RPMI7951 (cell line): ENCODE results near the gene DTNB. TPM values are rescaled to one million over a fixed set of nuclear protein-coding genes. Genes with fewer than 3 reads are reported as not detected.
"Not testable (repeated sequence)": the region's sequence is repeated elsewhere in the genome, so short reads cannot be mapped to it uniquely, and the experiment has no call there.

Experiments used
- DNase-seq: peaks from one replicate; pipeline ENCODE4 v3.0.0-alpha.2; 2012; ENCODE audit warnings: low read depth
- total RNA-seq: library from RNA; depleted of rRNA; stranded (reverse); fragments of >200 nt; shearing (Covaris generic); gene quantifications from 2 replicates; pipeline ENCODE4 v1.2.3, GENCODE V29; 2014

The DTNB gene
- total RNA-seq, 1 experiment from 2014 or later = 8.4 TPM

- no peak for DNase-seq
These were observed 253.6 kb downstream of the DTNB start for GRCh38 chr2:25419678-25420242.

- DNase-seq = no peak
These were observed 254.3 kb downstream of the DTNB start for GRCh38 chr2:25418944-25419677.

- DNase-seq = no peak
These were observed 255.5 kb downstream of the DTNB start for GRCh38 chr2:25417715-25418369.

- no peak for DNase-seq
These were observed 256.7 kb downstream of the DTNB start for GRCh38 chr2:25416674-25417073.

GRCh38 chr2:25414781-25415180, 258.6 kb downstream of the DTNB start:
- no peak for DNase-seq

GRCh38 chr2:25413409-25413808, 260.0 kb downstream of the DTNB start:
- not testable (repeated sequence) for DNase-seq

- no peak for DNase-seq
These were observed 261.6 kb downstream of the DTNB start for GRCh38 chr2:25411753-25412152.

GRCh38 chr2:25411281-25411680, 262.1 kb downstream of the DTNB start:
- DNase-seq = no peak

DNA sequence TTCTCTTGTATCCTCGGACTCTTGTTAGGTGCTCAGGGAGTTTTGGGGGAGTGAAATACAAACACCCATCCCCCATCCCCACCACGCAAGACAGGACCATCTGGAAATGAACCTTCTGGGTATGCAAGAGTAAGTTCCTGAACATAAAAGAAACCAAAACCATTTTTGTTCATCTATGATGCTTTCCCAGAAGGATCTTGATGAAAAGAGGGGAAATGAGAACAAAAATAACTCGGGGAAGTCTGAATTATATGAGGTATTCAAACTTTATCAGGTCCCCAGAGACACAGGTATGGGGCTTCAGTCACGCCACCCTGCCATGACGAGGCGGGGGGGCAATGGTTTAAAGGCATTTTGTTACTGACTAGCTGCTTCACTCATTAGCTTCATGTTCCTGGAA, 263.0 kb downstream of the DTNB start:
- no peak for DNase-seq

DNA sequence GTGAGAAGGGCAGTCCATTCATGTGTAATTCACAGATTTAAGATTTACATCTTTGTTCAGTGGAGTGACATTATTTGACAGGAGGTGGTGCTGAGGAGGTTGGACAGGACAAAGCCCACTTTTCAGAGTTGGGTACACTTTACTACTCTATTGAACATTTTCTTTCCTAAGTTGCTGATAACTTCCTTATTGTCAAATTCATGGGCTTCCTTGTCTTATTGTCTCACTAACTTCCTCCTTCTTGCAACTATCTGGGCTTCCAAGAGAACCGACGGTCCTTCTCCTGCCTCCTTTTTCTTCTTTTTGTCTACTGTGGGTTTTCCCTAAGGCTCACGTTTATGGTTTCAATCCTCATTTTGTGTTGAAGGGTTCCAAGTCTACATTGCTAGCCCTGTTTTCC, 263.9 kb downstream of the DTNB start:
- DNase-seq = no peak

- DNase-seq = no peak
These were observed 264.3 kb downstream of the DTNB start for GRCh38 chr2:25409044-25409443.

GRCh38 chr2:25405611-25406295, 267.6 kb downstream of the DTNB start:
- no peak for DNase-seq

- not testable (repeated sequence) for DNase-seq
These were observed 270.1 kb downstream of the DTNB start for GRCh38 chr2:25403120-25403760.

DNA sequence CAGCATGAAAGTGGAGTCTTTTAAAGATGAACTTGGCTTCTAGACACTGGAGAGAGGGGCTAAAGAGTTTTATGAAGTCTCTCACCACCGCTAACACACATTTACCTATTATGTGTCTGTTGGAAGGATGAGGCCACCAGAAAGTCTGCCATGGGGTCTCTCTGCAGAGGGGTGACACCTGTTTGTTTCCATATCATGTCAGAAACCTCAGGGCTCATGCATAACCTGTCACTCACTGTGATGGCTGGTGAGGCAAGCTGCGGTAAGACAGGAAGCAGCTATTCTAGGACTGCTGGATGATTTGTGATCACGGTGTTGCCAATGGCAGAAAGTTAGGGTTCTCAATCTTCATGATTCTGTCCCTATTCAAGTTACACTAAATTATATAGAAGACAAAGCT, 270.9 kb downstream of the DTNB start:
- no peak for DNase-seq

- no peak for DNase-seq
These were observed 271.9 kb downstream of the DTNB start for GRCh38 chr2:25401307-25402026.

DNA sequence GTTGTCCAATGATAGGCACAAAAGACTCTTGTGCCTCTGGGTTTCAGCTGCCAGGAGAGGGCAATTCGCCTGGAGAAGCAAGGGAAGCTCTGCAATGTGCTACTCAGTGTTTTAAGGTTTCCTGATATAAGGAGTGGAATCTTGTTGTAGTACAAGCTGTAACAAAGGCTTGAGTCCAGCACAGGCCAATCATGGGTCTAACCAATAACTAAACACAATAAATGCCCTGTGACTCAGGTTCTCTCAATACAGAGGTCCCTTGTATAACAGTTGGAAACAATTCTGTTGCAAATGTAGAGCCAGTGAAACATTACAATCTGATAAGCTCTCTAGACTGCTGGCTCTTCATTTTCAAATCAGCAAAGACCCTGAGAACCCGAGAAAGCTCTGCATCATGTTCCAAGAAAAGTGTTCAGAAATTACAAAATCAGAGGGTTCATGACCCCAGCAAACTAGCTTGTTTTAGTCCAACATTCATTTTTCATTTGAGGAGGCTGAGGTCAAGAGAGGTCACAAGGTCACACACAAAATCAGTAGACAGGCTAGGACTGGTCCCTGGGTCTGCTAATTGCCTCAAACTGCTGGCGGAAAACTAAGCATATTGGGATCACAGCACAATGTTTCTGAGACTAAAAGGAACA, 272.7 kb downstream of the DTNB start:
- DNase-seq = no peak

- DNase-seq = no peak
These were observed 273.2 kb downstream of the DTNB start for GRCh38 chr2:25400169-25400568.

GRCh38 chr2:25398534-25398933, 274.8 kb downstream of the DTNB start:
- no peak for DNase-seq

- DNase-seq = no peak
These were observed 275.6 kb downstream of the DTNB start for GRCh38 chr2:25397777-25398176.

DNA sequence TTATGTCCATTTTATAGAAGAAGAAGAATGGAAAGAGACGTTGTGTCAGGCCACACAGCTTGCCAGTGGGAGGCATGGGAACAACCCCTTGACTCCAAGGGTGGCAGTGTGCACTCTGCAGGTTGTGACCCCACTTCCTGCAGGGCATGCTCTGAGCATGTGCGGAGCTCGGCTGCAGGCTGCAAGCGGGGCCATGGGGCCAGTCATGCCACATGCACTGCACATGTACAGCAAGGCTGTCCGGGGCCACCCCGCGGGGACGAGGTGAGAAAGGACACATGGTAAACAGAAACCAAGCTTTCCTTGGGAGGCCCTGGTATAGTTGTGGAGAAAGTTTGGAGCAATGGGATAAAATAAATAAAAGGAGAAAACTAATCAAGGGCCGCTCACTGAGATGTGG, 284.2 kb downstream of the DTNB start:
- no peak for DNase-seq

GRCh38 chr2:25388491-25388890, 284.9 kb downstream of the DTNB start:
- no peak for DNase-seq
